HFFc6 (cell line): ENCODE data around the gene LYST. TPM values are rescaled to one million over a fixed set of nuclear protein-coding genes. Genes with fewer than 3 reads are reported as not detected.

Experiments used
- DNase-seq: peaks from one replicate; pipeline ENCODE4 v3.0.0-alpha.2; 2018
- H3K27ac Mint-ChIP-seq: 2 replicates; pipeline ENCODE4 v1.8.0; 2020; ENCODE audit warnings: mild to moderate bottlenecking, mixed read lengths
- H3K27me3 Mint-ChIP-seq: 2 replicates; pipeline ENCODE4 v1.8.0; 2021; ENCODE audit warnings: mild to moderate bottlenecking, moderate library complexity, mixed read lengths; ENCODE audit not compliant: insufficient read depth
- H3K36me3 Mint-ChIP-seq: 2 replicates; pipeline ENCODE4 v1.8.0; 2021; ENCODE audit warnings: low read depth, mixed read lengths
- H3K4me1 Mint-ChIP-seq: 2 replicates; pipeline ENCODE4 v1.8.0; 2020; ENCODE audit warnings: low read depth, mixed read lengths
- H3K4me3 Mint-ChIP-seq: 2 replicates; pipeline ENCODE4 v1.8.0; 2020; ENCODE audit warnings: mild to moderate bottlenecking, moderate library complexity, mixed read lengths
- H3K9me3 Mint-ChIP-seq: 2 replicates; pipeline ENCODE4 v1.8.0; 2020; ENCODE audit warnings: mild to moderate bottlenecking, mixed read lengths
- CTCF ChIP-seq: fragments of 200-600 bp; sonication (generic); IDR thresholded peaks from 2 replicates; pipeline ENCODE4 v1.5.0; 2021; ENCODE audit warnings: antibody characterized with exemption, mild to moderate bottlenecking
- total RNA-seq, 6 experiments: library from RNA; stranded (reverse); fragmentation: NEBNext Ultra II Directional; extraction: Animal tissue kit (Norgen Biotek cat#: 25700); gene quantifications; 2 replicates in 1 of 6; 3 replicates in 5 of 6; pipeline ENCODE4 v1.2.3, GENCODE V29; 2021

LYST gene
- total RNA-seq, 6 experiments from 2014 or later, result 13.2 to 18.9 (median 15.4) TPM

DNA sequence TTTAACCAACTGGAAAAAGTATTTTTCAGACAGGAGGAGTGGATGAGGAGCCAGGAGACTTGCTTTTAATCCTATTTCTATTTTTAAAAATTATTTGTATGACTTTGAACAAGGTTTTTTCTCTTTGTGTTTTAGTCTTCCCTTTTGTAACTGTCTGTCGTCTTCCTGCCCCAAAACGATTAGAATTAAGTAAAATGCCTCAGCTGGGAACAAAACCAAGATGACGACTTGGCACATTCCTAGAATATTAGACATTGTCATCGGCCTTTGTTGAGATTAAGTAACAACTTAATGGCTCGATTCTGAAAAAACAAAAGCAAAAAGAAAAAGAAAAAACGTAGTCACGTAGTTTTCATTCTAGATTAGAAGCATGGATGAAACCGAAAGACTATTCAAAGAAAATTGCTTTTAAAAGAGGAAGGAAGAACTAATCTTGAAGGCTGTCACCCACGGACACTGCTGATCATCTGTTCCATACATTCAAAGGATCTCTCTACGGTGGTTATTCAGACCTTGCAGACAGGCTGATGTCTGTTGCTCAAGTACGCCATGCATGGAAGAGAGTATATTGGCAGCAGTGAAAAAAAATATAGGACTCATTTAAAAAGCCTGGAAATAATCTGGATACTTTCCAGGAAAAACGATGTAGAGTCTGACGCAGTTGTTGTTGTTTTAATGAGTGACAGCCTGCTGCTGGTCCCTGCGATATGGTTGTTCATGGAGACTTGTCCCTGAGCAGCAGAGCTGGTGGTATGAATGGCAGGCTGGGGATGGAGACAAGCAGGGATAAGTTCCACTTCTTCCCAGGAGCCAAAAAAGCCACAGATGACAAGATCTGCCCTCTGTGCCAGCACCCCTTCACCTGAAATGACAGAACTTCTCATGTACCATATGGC lies 234.0 kb downstream of the LYST start:
- H3K36me3 Mint-ChIP-seq, result no peaks in the 10 kb centered on the region
- no peaks in the 10 kb centered on the region for H3K9me3 Mint-ChIP-seq
- H3K4me3 Mint-ChIP-seq, result peak overlapping the region; percentile 81
- H3K27me3 Mint-ChIP-seq, result peaks cover 5% of the 10 kb centered on the region
- peak overlapping the region; percentile 72 for H3K27ac Mint-ChIP-seq
- peaks cover 24% of the 10 kb centered on the region for H3K4me1 Mint-ChIP-seq
- DNase-seq, result peak; percentile 46
- no peak for TF ChIP-seq CTCF

- peaks cover 5% of the 10 kb centered on the region for H3K27me3 Mint-ChIP-seq
- no peaks in the 10 kb centered on the region for H3K9me3 Mint-ChIP-seq
- no peak for DNase-seq
- peaks cover 24% of the 10 kb centered on the region for H3K4me1 Mint-ChIP-seq
- H3K36me3 Mint-ChIP-seq, result no peaks in the 10 kb centered on the region
- no peak overlapping the region; the same call in 1 of the 2 replicates for H3K4me3 Mint-ChIP-seq
- peak overlapping the region; percentile 72; the same call in 1 of the 2 replicates for H3K27ac Mint-ChIP-seq
- no peak for TF ChIP-seq CTCF
Measured at GRCh38 chr1:235631816-235632215, 234.9 kb downstream of the LYST start.

DNA sequence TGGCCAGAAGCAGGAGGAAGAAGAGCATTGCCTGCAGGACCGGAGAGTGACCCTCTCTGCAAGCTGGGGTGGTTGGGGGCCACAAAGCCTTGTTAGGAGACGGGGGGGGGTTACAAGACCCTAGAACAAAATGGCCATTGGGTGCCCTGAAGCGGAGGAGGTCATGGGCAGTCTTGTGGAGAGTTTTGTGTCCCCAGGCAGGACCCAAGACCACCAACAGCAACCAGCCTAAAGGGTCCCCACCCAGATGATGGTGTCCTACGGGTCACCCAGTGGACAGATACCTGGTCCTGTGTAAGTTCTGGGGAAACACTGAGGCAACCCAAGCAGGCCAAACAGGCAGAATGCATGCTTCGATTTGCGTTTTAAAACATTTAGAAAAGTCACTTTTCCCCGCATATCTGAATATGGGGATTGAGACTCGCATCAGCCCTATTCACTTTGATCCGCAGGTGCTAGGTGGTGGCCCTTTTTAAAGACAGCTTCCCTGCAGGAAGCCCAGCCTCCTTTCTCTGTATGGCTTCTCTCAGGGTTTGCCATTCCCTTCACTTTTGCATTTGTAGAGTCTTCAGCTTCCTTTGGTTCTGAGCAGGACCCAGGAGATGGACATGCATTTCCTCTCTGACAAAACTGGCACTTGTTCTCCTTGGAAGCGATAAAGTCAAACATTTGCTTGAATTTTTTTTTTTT lies 238.2 kb downstream of the LYST start:
- H3K27me3 Mint-ChIP-seq, result peaks cover 10% of the 10 kb centered on the region
- no peaks in the 10 kb centered on the region for H3K9me3 Mint-ChIP-seq
- no peak for TF ChIP-seq CTCF
- no peak overlapping the region for H3K27ac Mint-ChIP-seq
- no peak for DNase-seq
- peaks cover 42% of the 10 kb centered on the region for H3K4me1 Mint-ChIP-seq
- H3K36me3 Mint-ChIP-seq, result no peaks in the 10 kb centered on the region
- H3K4me3 Mint-ChIP-seq, result no peak overlapping the region

- no peak for TF ChIP-seq CTCF
- H3K4me3 Mint-ChIP-seq, result no peak overlapping the region
- no peak for DNase-seq
- no peaks in the 10 kb centered on the region for H3K9me3 Mint-ChIP-seq
- peaks cover 26% of the 10 kb centered on the region for H3K4me1 Mint-ChIP-seq
- H3K27ac Mint-ChIP-seq, result no peak overlapping the region
- H3K36me3 Mint-ChIP-seq, result no peaks in the 10 kb centered on the region
- H3K27me3 Mint-ChIP-seq, result peaks cover 14% of the 10 kb centered on the region
Measured at GRCh38 chr1:235625831-235626230, 240.9 kb downstream of the LYST start.

DNA sequence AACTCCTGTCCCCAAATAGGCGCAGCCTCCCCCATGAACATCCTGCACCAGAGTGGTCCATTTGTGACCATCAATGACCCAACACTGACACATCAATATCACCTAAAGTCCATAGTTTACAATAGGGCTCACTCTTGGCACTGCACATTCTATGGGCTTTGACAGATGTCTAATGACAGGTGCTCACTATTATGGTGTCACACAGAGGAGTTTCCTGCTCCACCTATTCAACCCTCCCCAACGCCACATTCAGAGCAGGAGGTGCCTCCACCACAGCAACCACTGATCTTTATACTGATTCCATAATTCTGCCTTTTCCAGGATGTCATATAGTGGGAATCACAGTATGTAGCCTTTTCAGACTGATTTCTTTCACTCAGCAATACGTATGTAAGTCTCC lies 241.4 kb downstream of the LYST start:
- Mint-ChIP-seq H3K4me1 (peaks cover 23% of the 10 kb centered on the region), H3K9me3 (no peaks in the 10 kb centered on the region), H3K36me3 (no peaks in the 10 kb centered on the region), H3K27ac (no peak overlapping the region), H3K27me3 (peaks cover 14% of the 10 kb centered on the region), H3K4me3 (no peak overlapping the region)
- no peak for TF ChIP-seq CTCF
- no peak for DNase-seq
